Osteocyte (in vitro differentiated cells): ENCODE data around the gene TXNDC11. TPM values are rescaled to one million over a fixed set of nuclear protein-coding genes. Genes with fewer than 3 reads are reported as not detected.
A peak's percentile ranks its signal among the peaks of the same experiment; 100 is the strongest.

ENCODE experiments used
- DNase-seq: peaks from one replicate; pipeline ENCODE4 v3.0.0; 2021; ENCODE audit warnings: mixed read lengths; ENCODE audit not compliant: unreplicated experiment; ENCODE audit errors: extremely low spot score
- H3K27ac Mint-ChIP-seq: one replicate; pipeline ENCODE4 v1.8.0; 2021; ENCODE audit warnings: mild to moderate bottlenecking, mixed read lengths; ENCODE audit not compliant: unreplicated experiment
- H3K27me3 Mint-ChIP-seq: one replicate; pipeline ENCODE4 v1.8.0; 2021; ENCODE audit warnings: mixed read lengths; ENCODE audit not compliant: unreplicated experiment
- H3K36me3 Mint-ChIP-seq: one replicate; pipeline ENCODE4 v1.8.0; 2021; ENCODE audit warnings: mixed read lengths; ENCODE audit not compliant: unreplicated experiment
- H3K4me1 Mint-ChIP-seq: one replicate; pipeline ENCODE4 v1.8.0; 2021; ENCODE audit warnings: mixed read lengths; ENCODE audit not compliant: unreplicated experiment
- H3K4me3 Mint-ChIP-seq: one replicate; pipeline ENCODE4 v1.8.0; 2021; ENCODE audit warnings: mild to moderate bottlenecking, moderate library complexity, mixed read lengths; ENCODE audit not compliant: unreplicated experiment
- H3K9me3 Mint-ChIP-seq: one replicate; pipeline ENCODE4 v1.8.0; 2021; ENCODE audit warnings: mixed read lengths; ENCODE audit not compliant: unreplicated experiment
- total RNA-seq: library from RNA; stranded (reverse); gene quantifications from 2 replicates; pipeline ENCODE4 v1.2.1, GENCODE V29; 2021
- TF ChIP-seq, protein P1 (sequence below): fragments of 200-600 bp; sonication (generic); IDR thresholded peaks from 2 replicates; pipeline ENCODE4 v1.5.0; 2021; ENCODE audit warnings: antibody characterized with exemption, mild to moderate bottlenecking, moderate library complexity

TXNDC11 gene
- total RNA-seq, 1 donor from 2014 or later = 31.9 TPM

GRCh38 chr16:11665071-11665491, 77.6 kb downstream of the TXNDC11 start:
- Mint-ChIP-seq H3K27ac (no peak overlapping the region), H3K27me3 (no peaks in the 10 kb centered on the region), H3K36me3 (no peaks in the 10 kb centered on the region), H3K4me3 (no peak overlapping the region), H3K4me1 (peaks cover 14% of the 10 kb centered on the region), H3K9me3 (no peaks in the 10 kb centered on the region)
- TF ChIP-seq, protein P1, sequence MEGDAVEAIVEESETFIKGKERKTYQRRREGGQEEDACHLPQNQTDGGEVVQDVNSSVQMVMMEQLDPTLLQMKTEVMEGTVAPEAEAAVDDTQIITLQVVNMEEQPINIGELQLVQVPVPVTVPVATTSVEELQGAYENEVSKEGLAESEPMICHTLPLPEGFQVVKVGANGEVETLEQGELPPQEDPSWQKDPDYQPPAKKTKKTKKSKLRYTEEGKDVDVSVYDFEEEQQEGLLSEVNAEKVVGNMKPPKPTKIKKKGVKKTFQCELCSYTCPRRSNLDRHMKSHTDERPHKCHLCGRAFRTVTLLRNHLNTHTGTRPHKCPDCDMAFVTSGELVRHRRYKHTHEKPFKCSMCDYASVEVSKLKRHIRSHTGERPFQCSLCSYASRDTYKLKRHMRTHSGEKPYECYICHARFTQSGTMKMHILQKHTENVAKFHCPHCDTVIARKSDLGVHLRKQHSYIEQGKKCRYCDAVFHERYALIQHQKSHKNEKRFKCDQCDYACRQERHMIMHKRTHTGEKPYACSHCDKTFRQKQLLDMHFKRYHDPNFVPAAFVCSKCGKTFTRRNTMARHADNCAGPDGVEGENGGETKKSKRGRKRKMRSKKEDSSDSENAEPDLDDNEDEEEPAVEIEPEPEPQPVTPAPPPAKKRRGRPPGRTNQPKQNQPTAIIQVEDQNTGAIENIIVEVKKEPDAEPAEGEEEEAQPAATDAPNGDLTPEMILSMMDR = no peak
- DNase-seq = no peak

GRCh38 chr16:11662582-11662981, 80.1 kb downstream of the TXNDC11 start:
- Mint-ChIP-seq H3K9me3 (no peaks in the 10 kb centered on the region), H3K4me3 (no peak overlapping the region), H3K27ac (no peak overlapping the region), H3K27me3 (no peaks in the 10 kb centered on the region), H3K4me1 (peaks cover 22% of the 10 kb centered on the region), H3K36me3 (no peaks in the 10 kb centered on the region)
- no peak for DNase-seq
- TF ChIP-seq, protein P1 = no peak

GRCh38 chr16:11660565-11660964, 82.1 kb downstream of the TXNDC11 start:
- H3K36me3 Mint-ChIP-seq = no peaks in the 10 kb centered on the region
- H3K27me3 Mint-ChIP-seq = no peaks in the 10 kb centered on the region
- H3K9me3 Mint-ChIP-seq = no peaks in the 10 kb centered on the region
- TF ChIP-seq, protein P1 = no peak
- peaks cover 22% of the 10 kb centered on the region for H3K4me1 Mint-ChIP-seq
- no peak overlapping the region for H3K4me3 Mint-ChIP-seq
- no peak overlapping the region for H3K27ac Mint-ChIP-seq
- no peak for DNase-seq

DNA sequence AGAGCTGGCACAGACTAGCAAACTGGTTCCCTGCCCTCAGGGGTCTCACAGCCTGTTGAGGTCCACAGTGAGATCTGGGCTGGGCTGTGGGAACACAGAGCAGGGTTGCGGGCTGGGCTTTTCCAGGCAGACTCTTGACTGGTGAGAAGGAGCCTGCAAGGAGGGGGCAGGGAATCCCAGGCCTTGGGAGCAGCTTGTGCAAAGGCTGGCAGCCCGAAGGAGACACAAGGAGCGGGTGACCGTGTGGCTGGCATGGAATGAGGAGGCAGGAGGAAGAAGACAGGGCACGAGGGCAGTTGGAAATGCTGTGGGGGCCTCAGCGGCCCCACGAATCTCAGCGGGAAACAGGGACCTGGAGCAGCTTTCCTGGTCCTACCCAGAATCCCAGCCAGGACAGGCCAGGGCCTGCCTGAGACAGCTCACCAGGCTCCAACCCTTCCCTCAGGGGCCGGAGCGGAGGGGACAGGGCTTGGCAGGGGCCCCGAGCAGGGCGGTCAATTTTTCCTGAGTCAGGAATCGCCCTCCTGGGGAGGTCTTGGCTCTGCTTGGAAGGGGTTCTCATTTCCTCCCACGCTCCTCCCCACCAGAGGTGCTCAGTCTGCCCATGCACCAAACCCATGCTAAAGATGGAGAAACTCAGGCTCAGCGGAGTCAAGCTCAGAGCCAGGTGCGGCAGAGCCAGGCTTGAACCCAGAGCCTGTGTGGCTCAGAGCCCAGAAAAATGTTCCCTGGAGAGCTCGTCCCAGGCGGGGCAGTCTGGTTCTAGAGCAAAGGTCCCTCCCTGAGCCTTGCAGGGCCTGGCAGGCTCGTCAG, 83.6 kb downstream of the TXNDC11 start:
- DNase-seq = no peak
- peak overlapping the region; percentile 78 for H3K27ac Mint-ChIP-seq
- H3K9me3 Mint-ChIP-seq = no peaks in the 10 kb centered on the region
- H3K4me3 Mint-ChIP-seq = no peak overlapping the region
- TF ChIP-seq, protein P1 = no peak
- H3K4me1 Mint-ChIP-seq = peaks cover 17% of the 10 kb centered on the region
- H3K36me3 Mint-ChIP-seq = no peaks in the 10 kb centered on the region
- no peaks in the 10 kb centered on the region for H3K27me3 Mint-ChIP-seq

DNA sequence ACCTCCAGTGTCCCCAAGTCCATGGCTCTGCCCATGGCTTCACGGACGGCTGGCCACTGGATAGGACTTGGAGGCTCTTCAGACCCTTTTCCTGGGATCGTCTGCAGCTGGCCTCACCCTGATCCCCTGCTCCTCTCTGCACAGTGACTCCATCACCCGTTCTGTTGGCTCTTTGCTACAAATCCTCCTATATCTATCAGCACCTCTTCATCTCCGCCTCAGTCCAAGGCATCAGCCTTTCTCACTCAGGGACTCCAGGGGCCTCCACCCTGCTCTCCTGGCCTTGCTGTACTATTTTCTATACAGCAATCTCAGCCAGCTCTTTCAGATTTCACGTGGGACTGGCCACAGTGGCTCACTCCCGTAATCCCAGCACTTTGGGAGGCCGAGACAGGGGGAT, 85.1 kb downstream of the TXNDC11 start:
- no peaks in the 10 kb centered on the region for H3K9me3 Mint-ChIP-seq
- H3K27me3 Mint-ChIP-seq = no peaks in the 10 kb centered on the region
- no peaks in the 10 kb centered on the region for H3K36me3 Mint-ChIP-seq
- peaks cover 17% of the 10 kb centered on the region for H3K4me1 Mint-ChIP-seq
- no peak for DNase-seq
- TF ChIP-seq, protein P1 = no peak
- H3K27ac Mint-ChIP-seq = no peak overlapping the region
- H3K4me3 Mint-ChIP-seq = no peak overlapping the region
